HCT116 (cell line): ENCODE data around the gene ALKBH7. TPM values are rescaled to one million over a fixed set of nuclear protein-coding genes. Genes with fewer than 3 reads are reported as not detected.

Experiments used
- ATAC-seq: fragments of 200-7000 bp; cut with Tn5 transposase; 2 replicates; pipeline ENCODE4 v1.9.1; 2020; ENCODE audit warnings: mild to moderate bottlenecking, moderate library complexity
- BruUV-seq: library from RNA; stranded (reverse); fragments of 400-500 nt; replicated peaks from 2 replicates; lab custom pipeline; 2021; lab: Mats Ljungman, UMichigan
- CTCF ChIA-PET: fragments of 300-600 bp; sonication (Branson Sonifier 250); formaldehyde crosslinking; loops from one replicate; lab custom pipeline; 2021; ENCODE audit warnings: antibody characterized with exemption; lab: Charles Lee
- POLR2A ChIA-PET: fragments of 300-600, 350-600 bp; sonication (Branson Sonifier 250); formaldehyde crosslinking; loops from one replicate; lab custom pipeline; 2021; ENCODE audit warnings: antibody characterized with exemption; lab: Charles Lee
- RAD21 ChIA-PET, 2 experiments: fragments of 300-600 bp; sonication (Branson Sonifier 250); formaldehyde crosslinking; loops; one replicate each; lab custom pipeline; 2023; ENCODE audit warnings: low total read pairs in 2 of 2; ENCODE audit not compliant: uncharacterized antibody in 2 of 2, unreplicated experiment in 2 of 2, low non-redundant PET in 1 of 2; lab: Charles Lee
- DNase-seq: peaks from one replicate; pipeline ENCODE4 v3.0.0-alpha.2; 2010; ENCODE audit warnings: low read depth, low spot score
- H2AFZ ChIP-seq: fragments of 200-600 bp; shearing (Covaris generic), sonication (generic); 2 replicates; pipeline ENCODE4 v1.6.1; 2017; ENCODE audit warnings: low read depth, mixed run types, mixed read lengths, antibody characterized with exemption, low read length; ENCODE audit not compliant: poor library complexity, severe bottlenecking
- H3K27ac ChIP-seq: 2 replicates; pipeline ENCODE4 v1.5.1; 2012; ENCODE audit warnings: low read depth, low read length
- H3K27me3 ChIP-seq: fragments of 200-600 bp; sonication (generic); 2 replicates; pipeline ENCODE4 v1.6.1; 2016; ENCODE audit warnings: mixed run types, low read length, mixed read lengths; ENCODE audit not compliant: insufficient read depth
- H3K36me3 ChIP-seq, 2 experiments: fragments of 200-500 bp in 1 of 2; fragments of 200-600 bp in 1 of 2; sonication (Bioruptor generic) in 1 of 2; sonication (generic) in 1 of 2; 2 replicates each; pipeline versions ENCODE4 v1.5.1 to v1.6.1; 2014 to 2016; ENCODE audit warnings: low read length in 2 of 2, inconsistent platforms in 1 of 2, mixed read lengths in 1 of 2, mixed run types in 1 of 2; ENCODE audit not compliant: insufficient read depth in 2 of 2, control insufficient read depth in 1 of 2
- H3K4me1 ChIP-seq, 2 experiments: fragments of 200-600 bp in 1 of 2; sonication (generic) in 1 of 2; 2 replicates each; pipeline versions ENCODE4 v1.5.1 to v1.6.1; 2012 to 2017; ENCODE audit warnings: low read length in 2 of 2, inconsistent platforms in 1 of 2, mild to moderate bottlenecking in 1 of 2, mixed read lengths in 1 of 2, mixed run types in 1 of 2, moderate library complexity in 1 of 2; ENCODE audit not compliant: insufficient read depth in 2 of 2, control insufficient read depth in 1 of 2
- H3K4me2 ChIP-seq: fragments of 200-600 bp; sonication (generic); 2 replicates; pipeline ENCODE4 v1.6.1; 2017; ENCODE audit warnings: mixed run types, low read length, mixed read lengths
- H3K4me3 ChIP-seq, 2 experiments: fragments of 200-600 bp in 1 of 2; sonication (generic) in 1 of 2; replicated peaks in 1 of 2; 2 replicates each; pipeline ENCODE4 v1.5.1; 2011 to 2016; ENCODE audit warnings: low read length in 2 of 2, control low read depth in 1 of 2, low read depth in 1 of 2, mild to moderate bottlenecking in 1 of 2, mixed read lengths in 1 of 2, mixed run types in 1 of 2
- H3K79me2 ChIP-seq: fragments of 200-600 bp; sonication (generic); 2 replicates; pipeline ENCODE4 v1.6.1; 2017; ENCODE audit warnings: mild to moderate bottlenecking, mixed run types, low read length, moderate library complexity, mixed read lengths; ENCODE audit not compliant: insufficient read depth
- H3K9ac ChIP-seq: fragments of 200-600 bp; sonication (generic); 2 replicates; pipeline ENCODE4 v1.6.1; 2016; ENCODE audit warnings: low read length, mixed read lengths
- H3K9me2 ChIP-seq: fragments of 200-600 bp; sonication (generic), shearing (Covaris generic); 2 replicates; pipeline ENCODE4 v1.6.1; 2017; ENCODE audit warnings: mixed run types, mild to moderate bottlenecking, moderate library complexity; ENCODE audit not compliant: insufficient read depth
- H3K9me3 ChIP-seq, 2 experiments: fragments of 200-500 bp in 1 of 2; fragments of 200-600 bp in 1 of 2; sonication (Bioruptor generic) in 1 of 2; sonication (generic) in 1 of 2; 2 replicates each; pipeline ENCODE4 v1.6.1; 2014 to 2017; ENCODE audit warnings: low read length in 2 of 2, mixed read lengths in 2 of 2, inconsistent platforms in 1 of 2, low read depth in 1 of 2, mild to moderate bottlenecking in 1 of 2, mixed run types in 1 of 2, moderate library complexity in 1 of 2; ENCODE audit not compliant: control insufficient read depth in 1 of 2, insufficient read depth in 1 of 2
- H4K20me1 ChIP-seq: fragments of 200-600 bp; sonication (generic), shearing (Covaris generic); 2 replicates; pipeline ENCODE4 v1.6.1; 2017; ENCODE audit warnings: mixed run types, mild to moderate bottlenecking, moderate library complexity; ENCODE audit not compliant: insufficient read depth
- ATF3 ChIP-seq: IDR thresholded peaks from 2 replicates; pipeline ENCODE4 v1.6.1; 2012
- CTCF ChIP-seq, 3 experiments: fragments of 200-600 bp in 1 of 3; sonication (generic) in 1 of 3; IDR thresholded peaks in 2 of 3; conservative IDR thresholded peaks in 1 of 3; 2 replicates each; pipeline ENCODE4 v1.5.1; 2012 to 2017; ENCODE audit warnings: low read depth in 2 of 3, low read length in 2 of 3, antibody characterized with exemption in 1 of 3, borderline replicate concordance in 1 of 3, control low read depth in 1 of 3, mild to moderate bottlenecking in 1 of 3, mixed read lengths in 1 of 3, mixed run types in 1 of 3, moderate library complexity in 1 of 3; ENCODE audit not compliant: insufficient read depth in 1 of 3
- intact Hi-C: fragments of 100-400 bp; cut with micrococcal nuclease; formaldehyde crosslinking; loops from 2 replicates; pipeline ENCODE4 v1.10.0; 2022
- total RNA-seq: library from RNA; stranded (reverse); gene quantifications from one replicate; pipeline ENCODE4 v1.2.1, GENCODE V29; 2021; ENCODE audit not compliant: unreplicated experiment

ALKBH7 gene
- total RNA-seq, 1 experiment from 2014 or later: 57.1 TPM

DNA sequence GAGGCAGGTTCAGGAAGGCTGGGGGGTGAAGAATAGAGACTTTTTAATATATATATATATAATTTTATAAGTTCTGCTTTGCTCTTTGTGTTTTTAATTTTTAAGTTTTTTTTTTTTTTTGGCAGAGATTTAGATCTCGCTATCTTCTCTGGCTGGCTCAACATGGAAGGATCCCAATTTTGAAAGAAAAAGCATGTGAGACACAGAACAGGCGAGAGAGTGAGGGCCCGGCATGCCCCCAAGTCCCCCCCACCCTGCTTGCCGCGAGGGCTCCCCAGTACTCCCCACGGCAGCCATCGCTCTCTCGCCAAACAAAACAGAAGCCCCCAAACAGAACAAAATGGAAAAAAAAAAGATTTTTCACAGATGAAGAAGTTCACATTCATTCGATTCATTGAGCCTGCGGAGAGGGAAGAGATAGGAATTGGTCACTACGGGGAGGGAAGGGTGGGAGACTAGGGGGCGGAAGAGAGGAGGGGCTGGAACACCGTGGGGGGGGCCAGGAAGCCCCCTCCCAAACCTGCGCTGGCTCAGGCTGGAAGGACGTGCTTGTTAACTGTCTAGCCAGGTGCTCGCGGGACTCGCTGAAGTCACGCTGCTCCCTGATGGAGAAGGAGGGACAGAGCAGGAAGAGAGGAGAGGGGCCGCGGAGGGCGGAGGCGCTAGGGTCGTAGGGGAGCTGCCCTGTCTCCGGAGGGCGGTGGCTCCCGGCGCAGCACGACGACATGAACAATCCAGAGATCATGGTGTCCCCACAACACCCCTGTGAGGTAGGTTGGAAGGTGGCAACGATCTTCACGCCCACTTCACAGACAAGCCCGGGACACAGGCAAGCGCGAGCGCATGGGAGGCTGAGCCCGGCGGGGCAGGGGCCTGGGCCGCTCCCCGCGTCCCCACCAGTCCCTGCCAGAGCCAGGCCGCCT is 41.4 kb downstream of the ALKBH7 start:
- DNase-seq (no peak), ATAC-seq (no peak)
- H3K36me3 ChIP-seq: peaks cover 39 to 45% of the 10 kb centered on the region in 2 experiments
- H3K27me3 ChIP-seq: no peaks in the 10 kb centered on the region
- H3K9me2 ChIP-seq: no peaks in the 10 kb centered on the region
- CTCF ChIA-PET: no interaction called here
- no peaks in the 10 kb centered on the region for H3K9me3 ChIP-seq
- no peak overlapping the region for H3K9ac ChIP-seq
- no peaks in the 10 kb centered on the region for H4K20me1 ChIP-seq
- H3K27ac ChIP-seq: no peak overlapping the region
- peaks cover 26% of the 10 kb centered on the region for H3K79me2 ChIP-seq
- TF ChIP-seq CTCF (IDR thresholded peaks at IDR 0.05 in 2 of 3, conservative IDR thresholded peaks at IDR 0.05 in 1 of 3; ENCODE audit: borderline replicate concordance in 1 of 3, insufficient read depth in 1 of 3, low read depth in 2 of 3, low read length in 2 of 3): 0 out of 6 replicates have a peak, but pooled peaks of 1 of the 3 experiments have one; percentile 10
- TF ChIP-seq ATF3: no peak
- H2AFZ ChIP-seq: no peak overlapping the region
- POLR2A ChIA-PET: no interaction called here
- no peak overlapping the region for H3K4me2 ChIP-seq
- intact Hi-C loops: no loop called here
- H3K4me1 ChIP-seq: no peaks in the 10 kb centered on the region
- H3K4me3 ChIP-seq: no peak overlapping the region
- RAD21 ChIA-PET: no interaction called here
- BruUV-seq: TSS peak; percentile 50
